Upper lobe of left lung (tissue), 4 donors: Measurements from ENCODE around the gene PCSK6.

Source experiments
- POLR2AphosphoS5 ChIP-seq, 2 donors: sonication (generic); formaldehyde crosslinking; IDR thresholded peaks; one replicate each; pipeline ENCODE4 v1.5.1; 2017; ENCODE audit warnings: antibody characterized with exemption in 2 of 2
- TF ChIP-seq, protein P1 (sequence below), 6 experiments: fragments of 450-650 bp in 4 of 6; fragments of 200-600 bp in 2 of 6; sonication (generic) in 2 of 6; IDR thresholded peaks; one replicate each; pipeline ENCODE4 v1.5.1; 2016 to 2019; ENCODE audit warnings: antibody characterized with exemption in 6 of 6

DNA sequence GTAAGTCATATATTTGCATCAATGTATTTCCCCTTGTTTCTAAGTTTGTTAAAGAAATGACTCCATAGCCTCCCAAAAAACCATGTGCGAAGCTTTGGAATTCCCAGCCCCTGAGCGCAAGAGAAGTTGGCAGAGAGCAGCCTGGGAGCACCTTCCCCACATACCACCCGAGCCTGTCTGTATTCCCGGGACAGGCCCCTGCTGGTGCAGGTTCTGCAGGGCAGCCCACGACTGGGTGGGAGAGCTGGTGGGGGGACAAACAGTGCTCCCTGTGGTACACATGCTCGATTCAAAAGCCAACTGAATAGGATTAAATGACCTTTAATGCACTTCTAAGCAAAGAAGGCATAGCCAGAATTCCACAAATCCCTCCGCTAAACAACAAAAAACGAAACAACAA, 119.8 kb downstream of the PCSK6 start:
- TF ChIP-seq, protein P1, sequence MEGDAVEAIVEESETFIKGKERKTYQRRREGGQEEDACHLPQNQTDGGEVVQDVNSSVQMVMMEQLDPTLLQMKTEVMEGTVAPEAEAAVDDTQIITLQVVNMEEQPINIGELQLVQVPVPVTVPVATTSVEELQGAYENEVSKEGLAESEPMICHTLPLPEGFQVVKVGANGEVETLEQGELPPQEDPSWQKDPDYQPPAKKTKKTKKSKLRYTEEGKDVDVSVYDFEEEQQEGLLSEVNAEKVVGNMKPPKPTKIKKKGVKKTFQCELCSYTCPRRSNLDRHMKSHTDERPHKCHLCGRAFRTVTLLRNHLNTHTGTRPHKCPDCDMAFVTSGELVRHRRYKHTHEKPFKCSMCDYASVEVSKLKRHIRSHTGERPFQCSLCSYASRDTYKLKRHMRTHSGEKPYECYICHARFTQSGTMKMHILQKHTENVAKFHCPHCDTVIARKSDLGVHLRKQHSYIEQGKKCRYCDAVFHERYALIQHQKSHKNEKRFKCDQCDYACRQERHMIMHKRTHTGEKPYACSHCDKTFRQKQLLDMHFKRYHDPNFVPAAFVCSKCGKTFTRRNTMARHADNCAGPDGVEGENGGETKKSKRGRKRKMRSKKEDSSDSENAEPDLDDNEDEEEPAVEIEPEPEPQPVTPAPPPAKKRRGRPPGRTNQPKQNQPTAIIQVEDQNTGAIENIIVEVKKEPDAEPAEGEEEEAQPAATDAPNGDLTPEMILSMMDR (IDR thresholded peaks at IDR 0.05): no peak
- no peak for TF ChIP-seq POLR2AphosphoS5 (IDR thresholded peaks at IDR 0.05)
